Measurements from ENCODE around the gene SRC.

DNA sequence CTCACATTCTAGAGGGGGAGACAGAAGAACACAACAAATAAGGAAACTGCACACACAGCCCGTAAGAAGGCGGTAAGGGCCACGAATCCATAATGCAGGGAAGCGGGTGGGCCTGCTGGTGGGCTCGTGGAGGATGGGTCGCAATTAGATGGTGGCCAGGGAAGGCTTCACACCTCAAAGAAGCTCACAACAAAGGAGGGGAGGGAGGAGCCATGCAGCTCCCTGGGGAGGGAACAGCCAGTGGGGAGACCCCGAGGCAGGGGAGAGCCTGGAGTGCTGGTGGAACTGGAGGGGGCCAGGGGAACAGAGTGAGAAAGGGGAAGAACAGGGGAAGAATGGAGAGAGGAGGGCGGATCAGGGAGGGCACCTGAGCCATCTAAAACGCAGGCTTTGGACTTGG, 13.4 kb downstream of the SRC start:
- TF ChIP-seq, protein P1, sequence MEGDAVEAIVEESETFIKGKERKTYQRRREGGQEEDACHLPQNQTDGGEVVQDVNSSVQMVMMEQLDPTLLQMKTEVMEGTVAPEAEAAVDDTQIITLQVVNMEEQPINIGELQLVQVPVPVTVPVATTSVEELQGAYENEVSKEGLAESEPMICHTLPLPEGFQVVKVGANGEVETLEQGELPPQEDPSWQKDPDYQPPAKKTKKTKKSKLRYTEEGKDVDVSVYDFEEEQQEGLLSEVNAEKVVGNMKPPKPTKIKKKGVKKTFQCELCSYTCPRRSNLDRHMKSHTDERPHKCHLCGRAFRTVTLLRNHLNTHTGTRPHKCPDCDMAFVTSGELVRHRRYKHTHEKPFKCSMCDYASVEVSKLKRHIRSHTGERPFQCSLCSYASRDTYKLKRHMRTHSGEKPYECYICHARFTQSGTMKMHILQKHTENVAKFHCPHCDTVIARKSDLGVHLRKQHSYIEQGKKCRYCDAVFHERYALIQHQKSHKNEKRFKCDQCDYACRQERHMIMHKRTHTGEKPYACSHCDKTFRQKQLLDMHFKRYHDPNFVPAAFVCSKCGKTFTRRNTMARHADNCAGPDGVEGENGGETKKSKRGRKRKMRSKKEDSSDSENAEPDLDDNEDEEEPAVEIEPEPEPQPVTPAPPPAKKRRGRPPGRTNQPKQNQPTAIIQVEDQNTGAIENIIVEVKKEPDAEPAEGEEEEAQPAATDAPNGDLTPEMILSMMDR (IDR thresholded peaks at IDR 0.05): no peak
- TF ChIP-seq POLR2AphosphoS5 (IDR thresholded peaks at IDR 0.05) (no peak), POLR2A (IDR thresholded peaks at IDR 0.05) (no peak)

Measured in prostate gland (tissue), 2 donors.